PC-9 (cell line): Measurements from ENCODE around the gene EPB41. TPM values are rescaled to one million over a fixed set of nuclear protein-coding genes. Genes with fewer than 3 reads are reported as not detected.

Experiments
- BruUV-seq: library from RNA; stranded (reverse); fragments of 400-500 nt; replicated peaks from 2 replicates; lab custom pipeline; 2021; lab: Mats Ljungman, UMichigan
- CTCF ChIA-PET: fragments of 300-600 bp; sonication (Branson Sonifier 250); formaldehyde crosslinking; loops from one replicate; lab custom pipeline; 2022; ENCODE audit warnings: antibody characterized with exemption; lab: Charles Lee
- POLR2A ChIA-PET: fragments of 300-600 bp; sonication (Branson Sonifier 250); formaldehyde crosslinking; loops from one replicate; lab custom pipeline; 2022; ENCODE audit warnings: antibody characterized with exemption; ENCODE audit not compliant: unreplicated experiment; lab: Charles Lee
- DNase-seq, 2 experiments: peaks; one replicate each; pipeline versions ENCODE4 v3.0.0 to v3.0.0-alpha.2; 2015 to 2022; ENCODE audit warnings: mixed read lengths in 1 of 2
- H2AFZ ChIP-seq: fragments of 200-600 bp; sonication (generic); 2 replicates; pipeline ENCODE4 v1.8.1; 2017; ENCODE audit warnings: antibody characterized with exemption
- H3F3A ChIP-seq: fragments of 200-600 bp; sonication (generic); 2 replicates; pipeline ENCODE4 v1.8.1; 2017; ENCODE audit warnings: antibody characterized with exemption, mild to moderate bottlenecking, low read depth; ENCODE audit not compliant: insufficient read depth
- H3K27ac ChIP-seq: fragments of 200-600 bp; sonication (generic); 2 replicates; pipeline ENCODE4 v1.6.1; 2016; ENCODE audit warnings: mixed run types
- H3K27me3 ChIP-seq: fragments of 200-600 bp; sonication (generic); 2 replicates; pipeline ENCODE4 v1.6.1; 2016; ENCODE audit warnings: low read depth, mixed run types; ENCODE audit not compliant: insufficient read depth
- H3K36me3 ChIP-seq: fragments of 200-600 bp; sonication (generic); 2 replicates; pipeline ENCODE4 v1.6.1; 2016; ENCODE audit warnings: low read depth, mixed run types
- H3K4me1 ChIP-seq: fragments of 200-600 bp; sonication (generic); replicated peaks from 2 replicates; pipeline ENCODE4 v1.6.1; 2016; ENCODE audit warnings: mixed run types; ENCODE audit not compliant: insufficient read depth
- H3K4me2 ChIP-seq: fragments of 200-600 bp; sonication (generic); 2 replicates; pipeline ENCODE4 v1.6.1; 2017; ENCODE audit warnings: mixed run types
- H3K4me3 ChIP-seq: fragments of 200-600 bp; sonication (generic); 2 replicates; pipeline ENCODE4 v1.6.1; 2016; ENCODE audit warnings: mixed run types
- H3K79me2 ChIP-seq: fragments of 200-600 bp; sonication (generic); 2 replicates; pipeline ENCODE4 v1.6.1; 2017; ENCODE audit warnings: low read depth, mixed run types
- H3K9me2 ChIP-seq: fragments of 200-600 bp; sonication (generic); 2 replicates; pipeline ENCODE4 v1.8.1; 2017; ENCODE audit warnings: mild to moderate bottlenecking; ENCODE audit not compliant: insufficient read depth
- H3K9me3 ChIP-seq: fragments of 200-600 bp; sonication (generic); 2 replicates; pipeline ENCODE4 v1.8.1; 2016; ENCODE audit warnings: low read depth; ENCODE audit not compliant: insufficient read depth
- H4K20me1 ChIP-seq: fragments of 200-600 bp; sonication (generic); 2 replicates; pipeline ENCODE4 v1.8.1; 2017; ENCODE audit not compliant: insufficient read depth
- CTCF ChIP-seq: fragments of 200-600 bp; sonication (generic); conservative IDR thresholded peaks from 2 replicates; pipeline ENCODE4 v1.6.1; 2017; ENCODE audit warnings: mixed run types, antibody characterized with exemption, mild to moderate bottlenecking, moderate library complexity
- EZH2 ChIP-seq: fragments of 200-600 bp; sonication (generic); IDR thresholded peaks from 2 replicates; pipeline ENCODE4 v1.8.0; 2017; ENCODE audit warnings: antibody characterized with exemption, low read depth
- intact Hi-C: fragments of 100-400 bp; cut with micrococcal nuclease; formaldehyde crosslinking; loops from one replicate; pipeline ENCODE4 v1.10.0; 2022; ENCODE audit not compliant: unreplicated experiment
- total RNA-seq: library from RNA; stranded (reverse); gene quantifications from 2 replicates; pipeline ENCODE4 v1.2.3, GENCODE V29; 2021

EPB41 gene
- total RNA-seq, 1 experiment from 2014 or later, result 42.2 TPM

DNA sequence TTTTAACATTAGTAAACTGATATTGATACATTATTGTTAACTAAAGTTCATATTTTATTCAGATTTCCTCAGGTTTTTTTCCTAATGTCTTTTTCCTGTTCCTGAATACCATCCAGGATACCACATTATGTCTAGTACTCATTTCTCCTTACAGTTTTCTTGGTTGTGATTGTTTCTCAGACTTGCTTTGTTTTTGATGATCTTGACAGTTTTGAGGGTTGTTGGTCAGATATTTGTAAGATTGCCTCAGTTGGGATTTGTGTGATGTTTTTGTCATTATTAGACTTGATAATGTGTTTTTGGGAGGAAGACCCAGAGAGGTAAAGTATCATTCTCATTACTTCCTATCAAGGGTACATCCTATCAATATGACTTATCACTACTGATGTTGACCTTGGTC lies 19.5 kb downstream of the EPB41 start:
- intact Hi-C loops, result no loop called here
- Histone ChIP-seq H4K20me1 (no peaks in the 10 kb centered on the region), H3F3A (no peaks in the 10 kb centered on the region), H3K4me1 (no peaks in the 10 kb centered on the region), H3K4me2 (no peak overlapping the region), H3K27ac (no peak overlapping the region), H3K36me3 (no peaks in the 10 kb centered on the region), H3K79me2 (no peaks in the 10 kb centered on the region), H3K27me3 (no peaks in the 10 kb centered on the region), H3K4me3 (no peak overlapping the region), H3K9me3 (no peaks in the 10 kb centered on the region), H2AFZ (no peak overlapping the region), H3K9me2 (no peaks in the 10 kb centered on the region)
- ChIA-PET POLR2A (no interaction called here), CTCF (no interaction called here)
- no peak for DNase-seq
- TF ChIP-seq EZH2 (no peak), CTCF (no peak)
- BruUV-seq, result no TSS peak

DNA sequence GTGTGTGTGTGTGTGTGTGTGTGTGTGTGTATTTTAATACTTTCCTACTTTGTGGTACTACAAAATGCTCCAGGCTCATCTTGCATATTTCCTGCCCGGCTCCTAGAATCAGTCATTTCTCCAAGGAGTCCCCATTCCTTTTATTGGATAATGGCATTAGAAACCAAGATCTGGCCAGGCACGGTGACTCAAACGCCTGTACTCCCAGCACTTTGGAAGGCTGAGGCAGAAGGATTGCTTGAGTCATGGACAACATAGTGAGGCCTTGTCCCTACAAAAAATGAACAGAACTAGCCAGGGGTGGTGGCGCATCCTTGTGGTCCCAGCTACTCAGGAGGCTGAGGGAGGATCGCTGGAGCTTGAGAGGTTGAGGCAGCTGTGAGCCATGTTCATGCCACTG lies 20.3 kb downstream of the EPB41 start:
- H3K4me1 ChIP-seq, result no peaks in the 10 kb centered on the region
- ChIA-PET POLR2A (no interaction called here), CTCF (no interaction called here)
- H3K27me3 ChIP-seq, result no peaks in the 10 kb centered on the region
- H3K4me3 ChIP-seq, result no peak overlapping the region
- H4K20me1 ChIP-seq, result no peaks in the 10 kb centered on the region
- no peak overlapping the region for H3K27ac ChIP-seq
- no peaks in the 10 kb centered on the region for H3K36me3 ChIP-seq
- H3K9me3 ChIP-seq, result no peaks in the 10 kb centered on the region
- no peaks in the 10 kb centered on the region for H3K9me2 ChIP-seq
- no peak for DNase-seq
- no peaks in the 10 kb centered on the region for H3K79me2 ChIP-seq
- BruUV-seq, result no TSS peak
- no peak overlapping the region for H3K4me2 ChIP-seq
- no peaks in the 10 kb centered on the region for H3F3A ChIP-seq
- no peak for TF ChIP-seq CTCF
- no peak for TF ChIP-seq EZH2
- intact Hi-C loops, result no loop called here
- H2AFZ ChIP-seq, result no peak overlapping the region

- no peak overlapping the region for H3K27ac ChIP-seq
- CTCF ChIA-PET, result no interaction called here
- H3K4me3 ChIP-seq, result no peak overlapping the region
- H2AFZ ChIP-seq, result no peak overlapping the region
- TF ChIP-seq EZH2, result no peak
- TF ChIP-seq CTCF, result no peak
- no peak for DNase-seq
- no peaks in the 10 kb centered on the region for H3K9me3 ChIP-seq
- H3K27me3 ChIP-seq, result no peaks in the 10 kb centered on the region
- H3K4me1 ChIP-seq, result no peaks in the 10 kb centered on the region
- no peaks in the 10 kb centered on the region for H4K20me1 ChIP-seq
- POLR2A ChIA-PET, result interaction anchor here (0.6 kb wide), 1 partner anchor 575 kb away, joined by 4 read pairs; no protein-coding TSS in a partner anchor
- H3K4me2 ChIP-seq, result no peak overlapping the region
- H3K79me2 ChIP-seq, result no peaks in the 10 kb centered on the region
- BruUV-seq, result no TSS peak
- intact Hi-C loops, result no loop called here
- no peaks in the 10 kb centered on the region for H3K9me2 ChIP-seq
- H3F3A ChIP-seq, result no peaks in the 10 kb centered on the region
- no peaks in the 10 kb centered on the region for H3K36me3 ChIP-seq
Measured at GRCh38 chr1:28935293-28935692, 20.9 kb downstream of the EPB41 start.
